ENCODE measurements around the gene KCNN3. TPM values are rescaled to one million over a fixed set of nuclear protein-coding genes. Genes with fewer than 3 reads are reported as not detected.
A peak's percentile ranks its signal among the peaks of the same experiment; 100 is the strongest.

KCNN3 gene
- polyA plus RNA-seq, 1 donor from 2014 or later, result 2.2 TPM

DNA sequence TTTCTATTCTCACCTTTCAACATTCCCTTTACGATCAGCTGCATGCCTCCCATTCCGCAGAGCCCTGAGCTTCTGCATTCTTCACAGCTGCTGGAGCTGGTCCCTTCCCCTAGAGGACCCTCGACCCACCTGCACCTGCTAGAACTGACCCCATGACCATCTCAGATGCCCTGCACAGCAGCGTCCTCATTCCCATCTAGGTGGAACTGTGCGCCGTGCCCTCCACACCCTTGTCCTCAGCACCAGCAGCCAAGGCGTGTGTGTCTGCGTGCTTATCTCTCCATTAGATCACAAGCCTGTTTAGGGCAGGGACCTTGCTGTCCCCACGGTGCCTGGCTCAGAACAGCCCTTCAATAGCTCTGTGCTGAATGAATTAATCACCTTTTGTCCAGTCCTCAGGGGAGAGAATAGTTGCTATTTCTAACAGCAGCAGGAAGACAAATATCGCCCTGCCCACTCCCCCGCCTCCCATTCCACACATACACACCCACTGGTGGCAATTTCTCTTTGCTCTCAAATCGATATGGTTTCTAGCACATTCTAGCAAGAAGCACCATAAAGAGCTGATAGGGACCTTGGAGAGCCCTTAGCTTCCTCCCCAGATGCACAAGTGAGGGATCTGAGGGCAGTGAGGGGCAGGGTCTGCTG lies 61.7 kb downstream of the KCNN3 start:
- no peaks in the 10 kb centered on the region for H4K20me1 ChIP-seq (ENCODE audit: insufficient read depth)
- no peaks in the 10 kb centered on the region for H3F3A ChIP-seq (ENCODE audit: insufficient read depth, low read length, poor library complexity, severe bottlenecking)
- no peak overlapping the region for H3K4me2 ChIP-seq (ENCODE audit: low read length)
- H3K36me3 ChIP-seq (ENCODE audit: insufficient read depth, low read length), result no peaks in the 10 kb centered on the region
- H3K9me3 ChIP-seq (ENCODE audit: low read length), result no peaks in the 10 kb centered on the region
- H3K27me3 ChIP-seq (ENCODE audit: insufficient read depth, low read depth, low read length), result no peaks in the 10 kb centered on the region
- TF ChIP-seq SMC3 (conservative IDR thresholded peaks at IDR 0.05; ENCODE audit: poor library complexity), result no peak
- TF ChIP-seq CTCF (IDR thresholded peaks at IDR 0.05; ENCODE audit: poor library complexity, severe bottlenecking), result no peak
- no peak for TF ChIP-seq EP300 (conservative IDR thresholded peaks at IDR 0.05; ENCODE audit: poor library complexity, severe bottlenecking)
- no peak for TF ChIP-seq RAD21 (conservative IDR thresholded peaks at IDR 0.05)
- no peaks in the 10 kb centered on the region for H3K9me2 ChIP-seq (ENCODE audit: insufficient read depth, low read length)
- peak overlapping the region; percentile 29 for H3K9ac ChIP-seq (ENCODE audit: low read length)
- no peak overlapping the region for H3K4me3 ChIP-seq (ENCODE audit: low read length)
- no peak overlapping the region for H2AFZ ChIP-seq (ENCODE audit: low read depth, low read length)
- peak overlapping the region; percentile 70 for H3K27ac ChIP-seq (ENCODE audit: low read length)
- H3K79me2 ChIP-seq (replicated peaks; ENCODE audit: insufficient read depth, low read length), result no peaks in the 10 kb centered on the region

- Histone ChIP-seq H3K9ac (ENCODE audit: low read length) (peak overlapping the region; percentile 32), H3K9me3 (ENCODE audit: low read length) (no peaks in the 10 kb centered on the region), H4K20me1 (ENCODE audit: insufficient read depth) (no peaks in the 10 kb centered on the region), H2AFZ (ENCODE audit: low read depth, low read length) (no peak overlapping the region), H3K79me2 (replicated peaks; ENCODE audit: insufficient read depth, low read length) (no peaks in the 10 kb centered on the region), H3K36me3 (ENCODE audit: insufficient read depth, low read length) (no peaks in the 10 kb centered on the region), H3K4me3 (ENCODE audit: low read length) (peak overlapping the region; percentile 26), H3K27ac (ENCODE audit: low read length) (peak overlapping the region; percentile 70), H3F3A (ENCODE audit: insufficient read depth, low read length, poor library complexity, severe bottlenecking) (no peaks in the 10 kb centered on the region), H3K4me2 (ENCODE audit: low read length) (no peak overlapping the region), H3K27me3 (ENCODE audit: insufficient read depth, low read depth, low read length) (no peaks in the 10 kb centered on the region), H3K9me2 (ENCODE audit: insufficient read depth, low read length) (no peaks in the 10 kb centered on the region)
- TF ChIP-seq MXI1 (conservative IDR thresholded peaks at IDR 0.05; ENCODE audit: poor library complexity, severe bottlenecking), result peak; percentile 21
- TF ChIP-seq, protein P1, sequence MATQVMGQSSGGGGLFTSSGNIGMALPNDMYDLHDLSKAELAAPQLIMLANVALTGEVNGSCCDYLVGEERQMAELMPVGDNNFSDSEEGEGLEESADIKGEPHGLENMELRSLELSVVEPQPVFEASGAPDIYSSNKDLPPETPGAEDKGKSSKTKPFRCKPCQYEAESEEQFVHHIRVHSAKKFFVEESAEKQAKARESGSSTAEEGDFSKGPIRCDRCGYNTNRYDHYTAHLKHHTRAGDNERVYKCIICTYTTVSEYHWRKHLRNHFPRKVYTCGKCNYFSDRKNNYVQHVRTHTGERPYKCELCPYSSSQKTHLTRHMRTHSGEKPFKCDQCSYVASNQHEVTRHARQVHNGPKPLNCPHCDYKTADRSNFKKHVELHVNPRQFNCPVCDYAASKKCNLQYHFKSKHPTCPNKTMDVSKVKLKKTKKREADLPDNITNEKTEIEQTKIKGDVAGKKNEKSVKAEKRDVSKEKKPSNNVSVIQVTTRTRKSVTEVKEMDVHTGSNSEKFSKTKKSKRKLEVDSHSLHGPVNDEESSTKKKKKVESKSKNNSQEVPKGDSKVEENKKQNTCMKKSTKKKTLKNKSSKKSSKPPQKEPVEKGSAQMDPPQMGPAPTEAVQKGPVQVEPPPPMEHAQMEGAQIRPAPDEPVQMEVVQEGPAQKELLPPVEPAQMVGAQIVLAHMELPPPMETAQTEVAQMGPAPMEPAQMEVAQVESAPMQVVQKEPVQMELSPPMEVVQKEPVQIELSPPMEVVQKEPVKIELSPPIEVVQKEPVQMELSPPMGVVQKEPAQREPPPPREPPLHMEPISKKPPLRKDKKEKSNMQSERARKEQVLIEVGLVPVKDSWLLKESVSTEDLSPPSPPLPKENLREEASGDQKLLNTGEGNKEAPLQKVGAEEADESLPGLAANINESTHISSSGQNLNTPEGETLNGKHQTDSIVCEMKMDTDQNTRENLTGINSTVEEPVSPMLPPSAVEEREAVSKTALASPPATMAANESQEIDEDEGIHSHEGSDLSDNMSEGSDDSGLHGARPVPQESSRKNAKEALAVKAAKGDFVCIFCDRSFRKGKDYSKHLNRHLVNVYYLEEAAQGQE (IDR thresholded peaks at IDR 0.05; ENCODE audit: borderline replicate concordance), result no peak
Measured at GRCh38 chr1:154807048-154807591, 63.0 kb downstream of the KCNN3 start.

- TF ChIP-seq EZH2 (IDR thresholded peaks at IDR 0.05; ENCODE audit: borderline replicate concordance, insufficient read depth, low read length, poor library complexity, severe bottlenecking) (no peak), EP300 (conservative IDR thresholded peaks at IDR 0.05; ENCODE audit: poor library complexity, severe bottlenecking) (no peak), SMC3 (conservative IDR thresholded peaks at IDR 0.05; ENCODE audit: poor library complexity) (no peak), POLR2AphosphoS5 (IDR thresholded peaks at IDR 0.05) (no peak), MXI1 (conservative IDR thresholded peaks at IDR 0.05; ENCODE audit: poor library complexity, severe bottlenecking) (no peak)
- Histone ChIP-seq H3K9me3 (ENCODE audit: low read length) (no peaks in the 10 kb centered on the region), H3K79me2 (replicated peaks; ENCODE audit: insufficient read depth, low read length) (no peaks in the 10 kb centered on the region), H2AFZ (ENCODE audit: low read depth, low read length) (no peak overlapping the region), H4K20me1 (ENCODE audit: insufficient read depth) (no peaks in the 10 kb centered on the region), H3F3A (ENCODE audit: insufficient read depth, low read length, poor library complexity, severe bottlenecking) (no peaks in the 10 kb centered on the region), H3K9me2 (ENCODE audit: insufficient read depth, low read length) (no peaks in the 10 kb centered on the region), H3K27me3 (ENCODE audit: insufficient read depth, low read depth, low read length) (no peaks in the 10 kb centered on the region), H3K9ac (ENCODE audit: low read length) (no peak overlapping the region), H3K36me3 (ENCODE audit: insufficient read depth, low read length) (no peaks in the 10 kb centered on the region), H3K27ac (ENCODE audit: low read length) (peak overlapping the region; percentile 70), H3K4me2 (ENCODE audit: low read length) (no peak overlapping the region), H3K4me3 (ENCODE audit: low read length) (no peak overlapping the region)
Measured at GRCh38 chr1:154806333-154806732, 63.7 kb downstream of the KCNN3 start.
